ENCODE data around the gene HSPBP1.

HSPBP1 gene

DNA sequence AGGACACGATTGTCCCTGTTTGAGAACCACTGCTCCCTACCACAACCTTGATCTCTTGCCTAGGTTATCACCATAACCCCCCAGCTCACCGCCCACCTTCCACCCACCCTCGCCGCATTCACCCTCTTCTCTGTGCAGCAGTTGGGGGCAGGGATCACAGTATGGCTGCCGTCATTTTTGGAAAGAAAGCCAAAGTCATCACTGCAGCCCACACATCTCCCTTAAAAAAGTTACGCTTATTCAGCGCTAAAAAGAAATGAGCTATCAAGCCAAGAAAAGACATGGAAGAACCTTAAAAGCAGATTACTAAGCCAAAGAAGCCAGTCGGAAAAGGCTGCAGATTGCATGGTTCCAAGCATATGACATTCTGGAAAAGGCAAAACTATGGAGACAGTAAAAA lies 10.6 kb downstream of the HSPBP1 start:
- TF ChIP-seq POLR2AphosphoS5 (IDR thresholded peaks at IDR 0.05; ENCODE audit: low read depth, low read length) (no peak), TAF1 (IDR thresholded peaks at IDR 0.05; ENCODE audit: borderline replicate concordance, insufficient read depth, low read length) (no peak), FOXP2 (optimal IDR thresholded peaks at IDR 0.05; ENCODE audit: borderline replicate concordance, extremely low read depth, extremely low read length, insufficient read depth) (no peak), SIN3A (IDR thresholded peaks at IDR 0.05; ENCODE audit: borderline replicate concordance, insufficient read depth, low read length) (no peak)
- TF ChIP-seq, protein P1, sequence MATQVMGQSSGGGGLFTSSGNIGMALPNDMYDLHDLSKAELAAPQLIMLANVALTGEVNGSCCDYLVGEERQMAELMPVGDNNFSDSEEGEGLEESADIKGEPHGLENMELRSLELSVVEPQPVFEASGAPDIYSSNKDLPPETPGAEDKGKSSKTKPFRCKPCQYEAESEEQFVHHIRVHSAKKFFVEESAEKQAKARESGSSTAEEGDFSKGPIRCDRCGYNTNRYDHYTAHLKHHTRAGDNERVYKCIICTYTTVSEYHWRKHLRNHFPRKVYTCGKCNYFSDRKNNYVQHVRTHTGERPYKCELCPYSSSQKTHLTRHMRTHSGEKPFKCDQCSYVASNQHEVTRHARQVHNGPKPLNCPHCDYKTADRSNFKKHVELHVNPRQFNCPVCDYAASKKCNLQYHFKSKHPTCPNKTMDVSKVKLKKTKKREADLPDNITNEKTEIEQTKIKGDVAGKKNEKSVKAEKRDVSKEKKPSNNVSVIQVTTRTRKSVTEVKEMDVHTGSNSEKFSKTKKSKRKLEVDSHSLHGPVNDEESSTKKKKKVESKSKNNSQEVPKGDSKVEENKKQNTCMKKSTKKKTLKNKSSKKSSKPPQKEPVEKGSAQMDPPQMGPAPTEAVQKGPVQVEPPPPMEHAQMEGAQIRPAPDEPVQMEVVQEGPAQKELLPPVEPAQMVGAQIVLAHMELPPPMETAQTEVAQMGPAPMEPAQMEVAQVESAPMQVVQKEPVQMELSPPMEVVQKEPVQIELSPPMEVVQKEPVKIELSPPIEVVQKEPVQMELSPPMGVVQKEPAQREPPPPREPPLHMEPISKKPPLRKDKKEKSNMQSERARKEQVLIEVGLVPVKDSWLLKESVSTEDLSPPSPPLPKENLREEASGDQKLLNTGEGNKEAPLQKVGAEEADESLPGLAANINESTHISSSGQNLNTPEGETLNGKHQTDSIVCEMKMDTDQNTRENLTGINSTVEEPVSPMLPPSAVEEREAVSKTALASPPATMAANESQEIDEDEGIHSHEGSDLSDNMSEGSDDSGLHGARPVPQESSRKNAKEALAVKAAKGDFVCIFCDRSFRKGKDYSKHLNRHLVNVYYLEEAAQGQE (IDR thresholded peaks at IDR 0.05; ENCODE audit: insufficient read depth in 1 of 2, low read depth in 2 of 2, low read length in 2 of 2), result no peak

DNA sequence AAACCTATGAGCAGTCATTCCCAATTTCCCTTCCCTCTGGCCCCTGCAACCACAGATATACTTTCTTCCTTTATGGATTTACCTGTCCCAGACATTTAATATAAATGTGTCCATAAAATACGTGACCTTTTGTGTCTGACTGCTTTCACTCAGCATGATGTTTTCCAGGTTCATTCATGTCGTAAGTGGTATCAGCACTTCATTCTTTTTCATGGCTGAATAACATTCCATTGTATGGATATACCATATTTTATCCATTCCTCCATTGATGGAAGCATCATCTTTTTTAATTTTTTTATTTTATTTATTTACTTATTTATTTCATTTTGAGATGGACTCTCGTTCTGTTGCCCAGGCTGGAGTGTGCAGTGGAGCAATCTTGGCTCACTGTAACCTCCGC lies 13.1 kb downstream of the HSPBP1 start:
- no peak for TF ChIP-seq TAF1 (IDR thresholded peaks at IDR 0.05; ENCODE audit: borderline replicate concordance, insufficient read depth, low read length)
- no peak for TF ChIP-seq SIN3A (IDR thresholded peaks at IDR 0.05; ENCODE audit: borderline replicate concordance, insufficient read depth, low read length)
- TF ChIP-seq POLR2AphosphoS5 (IDR thresholded peaks at IDR 0.05; ENCODE audit: low read depth, low read length), result no peak
- TF ChIP-seq FOXP2 (optimal IDR thresholded peaks at IDR 0.05; ENCODE audit: borderline replicate concordance, extremely low read depth, extremely low read length, insufficient read depth), result no peak
- TF ChIP-seq, protein P1 (IDR thresholded peaks at IDR 0.05; ENCODE audit: insufficient read depth in 1 of 2, low read depth in 2 of 2, low read length in 2 of 2), result no peak

DNA sequence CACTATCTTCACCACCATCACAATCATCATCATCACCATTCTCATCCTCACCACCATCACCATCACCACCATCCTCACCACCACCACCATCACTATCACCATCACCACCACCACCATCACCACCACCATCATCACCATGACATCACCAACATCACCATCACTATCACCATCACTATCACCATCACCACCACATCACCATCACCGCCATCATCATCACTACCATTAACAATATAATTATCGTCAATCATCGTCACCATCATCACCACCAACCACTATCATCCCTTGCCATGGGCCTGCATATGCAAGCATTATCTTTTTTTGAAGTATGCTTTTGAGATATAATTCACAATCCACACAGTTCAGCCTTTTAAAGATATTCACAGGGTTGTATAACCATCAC lies 13.5 kb downstream of the HSPBP1 start:
- no peak for TF ChIP-seq FOXP2 (optimal IDR thresholded peaks at IDR 0.05; ENCODE audit: borderline replicate concordance, extremely low read depth, extremely low read length, insufficient read depth)
- no peak for TF ChIP-seq POLR2AphosphoS5 (IDR thresholded peaks at IDR 0.05; ENCODE audit: low read depth, low read length)
- no peak for TF ChIP-seq SIN3A (IDR thresholded peaks at IDR 0.05; ENCODE audit: borderline replicate concordance, insufficient read depth, low read length)
- TF ChIP-seq, protein P1 (IDR thresholded peaks at IDR 0.05; ENCODE audit: insufficient read depth in 1 of 2, low read depth in 2 of 2, low read length in 2 of 2), result no peak
- no peak for TF ChIP-seq TAF1 (IDR thresholded peaks at IDR 0.05; ENCODE audit: borderline replicate concordance, insufficient read depth, low read length)

DNA sequence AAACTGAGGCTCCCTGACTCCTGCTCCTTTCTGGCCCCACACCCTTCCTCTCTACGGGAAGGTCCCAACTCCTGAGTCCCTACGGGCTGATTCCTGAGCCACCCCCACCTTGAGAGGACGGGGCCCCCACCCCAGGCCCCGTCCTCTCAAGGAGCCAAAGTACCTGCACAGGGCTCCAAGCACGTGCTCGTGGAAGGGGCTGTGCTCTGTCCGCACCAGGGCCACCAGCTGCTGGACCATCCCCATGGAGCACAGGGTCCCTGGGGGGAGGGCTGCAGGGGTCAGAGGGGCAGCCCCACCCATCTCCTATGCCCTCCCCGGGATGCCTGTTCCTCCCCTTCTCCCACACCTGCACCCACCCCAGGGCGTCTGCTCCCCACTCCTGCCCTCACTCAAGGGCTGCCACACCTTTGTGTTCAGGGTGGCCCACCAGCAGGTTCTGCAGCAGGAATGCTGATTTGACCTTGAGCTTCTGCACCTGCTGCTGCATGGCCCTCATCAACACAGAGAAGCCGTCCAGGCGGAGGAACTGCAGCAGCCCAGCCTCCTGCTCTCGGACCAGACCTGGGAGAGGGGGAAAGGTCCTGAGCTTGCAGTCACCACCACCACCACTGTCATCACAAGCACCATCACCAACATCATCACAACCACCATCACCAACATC lies 14.1 kb downstream of the HSPBP1 start:
- TF ChIP-seq FOXP2 (optimal IDR thresholded peaks at IDR 0.05; ENCODE audit: borderline replicate concordance, extremely low read depth, extremely low read length, insufficient read depth), result no peak
- TF ChIP-seq SIN3A (IDR thresholded peaks at IDR 0.05; ENCODE audit: borderline replicate concordance, insufficient read depth, low read length), result no peak
- TF ChIP-seq TAF1 (IDR thresholded peaks at IDR 0.05; ENCODE audit: borderline replicate concordance, insufficient read depth, low read length), result no peak
- TF ChIP-seq, protein P1 (IDR thresholded peaks at IDR 0.05; ENCODE audit: insufficient read depth in 1 of 2, low read depth in 2 of 2, low read length in 2 of 2), result no peak
